HG03025 (cell line): Measurements from ENCODE around the gene TYRP1.

Experiments used
- ATAC-seq: cut with Tn5 transposase; IDR thresholded peaks from one replicate; pipeline ENCODE4 v1.9.1; 2021; ENCODE audit warnings: mild to moderate bottlenecking, moderate library complexity; ENCODE audit not compliant: unreplicated experiment, low FRiP score

The TYRP1 gene

DNA sequence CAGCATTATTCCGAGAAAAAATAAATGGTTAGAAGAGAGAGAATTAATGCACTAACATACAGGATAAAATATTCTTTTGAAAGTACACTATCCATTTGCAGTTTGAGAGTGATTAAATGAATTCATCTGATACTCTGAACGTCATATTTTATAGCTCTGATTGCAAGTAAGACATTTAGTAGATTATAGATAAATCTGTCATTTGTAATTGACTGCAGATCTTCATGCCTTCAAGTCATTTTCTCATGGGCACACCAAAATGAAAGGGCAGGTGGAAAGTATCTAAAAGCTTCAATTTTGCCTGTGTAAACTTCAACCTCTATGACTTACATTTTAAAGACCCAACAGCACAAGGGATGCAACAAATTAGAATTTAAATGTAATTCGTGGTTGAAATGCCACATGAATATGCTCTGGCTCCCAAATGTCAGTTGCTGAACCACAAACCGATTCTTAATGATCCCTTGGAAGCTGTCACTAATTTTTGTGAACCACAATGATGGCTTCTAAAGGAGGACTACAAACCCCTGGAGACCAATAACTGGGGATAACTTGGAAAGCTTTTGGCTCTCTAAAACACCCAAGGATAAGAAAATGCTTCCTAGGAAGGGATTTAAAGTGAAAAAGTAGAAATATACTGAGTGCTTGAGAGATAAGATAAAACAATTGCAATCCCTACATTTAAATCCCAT is 3.9 kb downstream of the TYRP1 start:
- no peak for ATAC-seq

DNA sequence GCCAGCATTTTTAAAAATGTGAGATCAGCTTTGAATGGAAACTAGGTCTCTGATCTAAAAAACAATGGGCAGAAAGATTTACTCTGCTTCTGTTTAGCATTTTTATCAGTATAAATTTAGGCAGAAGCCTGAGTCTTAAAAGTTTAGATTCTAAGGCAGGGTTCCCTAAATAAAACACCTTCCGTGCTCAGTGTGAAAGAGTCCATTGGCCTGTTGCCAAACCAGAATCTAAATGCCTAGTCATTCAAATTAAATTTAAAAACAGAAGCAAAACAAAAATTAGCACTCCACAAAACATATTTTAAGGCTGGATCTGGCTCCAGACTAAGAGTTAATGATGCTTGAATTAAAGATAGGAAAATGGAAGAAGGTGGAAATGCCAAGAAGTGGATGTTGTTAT is 4.5 kb downstream of the TYRP1 start:
- ATAC-seq = no peak

DNA sequence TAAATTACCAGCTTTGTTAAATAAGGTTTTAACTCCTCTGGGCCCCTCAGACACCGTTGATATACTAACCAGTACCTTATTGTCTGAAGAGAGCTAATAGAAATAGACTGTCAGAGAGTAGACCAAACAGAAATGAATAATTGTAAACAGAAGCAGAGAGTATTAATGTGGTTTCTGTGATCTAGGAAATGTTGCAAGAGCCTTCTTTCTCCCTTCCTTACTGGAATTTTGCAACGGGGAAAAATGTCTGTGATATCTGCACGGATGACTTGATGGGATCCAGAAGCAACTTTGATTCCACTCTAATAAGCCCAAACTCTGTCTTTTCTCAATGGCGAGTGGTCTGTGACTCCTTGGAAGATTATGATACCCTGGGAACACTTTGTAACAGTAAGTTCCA is 5.1 kb downstream of the TYRP1 start:
- no peak for ATAC-seq

DNA sequence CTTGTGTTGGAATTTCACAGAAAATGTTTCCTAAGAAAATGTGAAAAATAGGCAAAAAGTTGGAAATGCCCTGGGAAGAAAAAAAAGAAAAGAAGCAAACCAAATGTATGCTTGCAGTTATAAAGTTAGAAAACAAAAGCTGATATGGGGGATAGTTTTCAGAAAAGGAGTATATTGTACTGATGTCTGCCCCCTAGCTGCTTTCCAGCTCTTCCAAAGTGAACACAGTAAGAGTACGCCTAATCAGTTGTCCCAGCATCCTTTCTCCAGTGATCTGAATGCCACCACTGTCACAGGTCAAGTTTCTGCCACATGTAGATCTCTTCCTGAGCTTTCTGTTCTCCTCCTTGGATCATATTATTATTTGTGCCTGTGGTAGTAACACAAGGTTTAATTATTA is 5.8 kb downstream of the TYRP1 start:
- no peak for ATAC-seq

DNA sequence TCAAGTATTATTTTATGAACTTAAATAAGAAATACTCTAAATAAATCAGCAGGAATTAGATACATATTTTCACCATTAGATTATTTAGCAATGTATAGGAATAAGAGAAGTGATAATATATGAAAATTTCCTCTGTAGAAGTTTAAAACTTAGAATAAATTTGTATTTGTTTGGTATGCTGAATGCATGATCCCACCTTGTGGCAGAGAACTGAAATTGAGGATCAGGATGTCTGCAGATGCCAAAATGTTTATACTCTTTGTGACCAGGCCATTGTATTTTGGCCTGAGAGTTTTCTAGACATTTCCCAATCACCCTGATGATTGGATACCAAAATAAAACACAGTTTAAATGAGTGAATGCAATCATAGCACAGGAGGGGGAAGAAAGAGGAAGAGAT is 6.3 kb downstream of the TYRP1 start:
- no peak for ATAC-seq

DNA sequence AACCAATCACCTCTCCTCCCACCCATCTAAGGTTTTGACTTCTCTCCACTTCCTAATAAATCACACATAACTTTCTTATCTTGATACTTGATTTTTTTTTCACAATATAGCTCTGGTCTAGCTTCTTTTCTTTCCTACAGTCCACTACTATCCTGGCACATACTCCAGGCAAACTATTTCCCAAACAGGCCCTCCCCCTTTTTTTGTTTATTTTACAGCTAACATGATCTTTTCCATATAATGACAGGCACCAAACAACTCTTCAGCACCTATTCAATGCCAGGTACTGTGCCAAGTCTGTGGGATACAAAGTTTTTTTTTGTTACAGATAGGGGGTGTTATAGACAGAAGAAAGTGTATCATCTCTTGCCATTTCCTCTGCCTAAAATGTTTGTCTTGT is 7.9 kb downstream of the TYRP1 start:
- ATAC-seq = no peak

DNA sequence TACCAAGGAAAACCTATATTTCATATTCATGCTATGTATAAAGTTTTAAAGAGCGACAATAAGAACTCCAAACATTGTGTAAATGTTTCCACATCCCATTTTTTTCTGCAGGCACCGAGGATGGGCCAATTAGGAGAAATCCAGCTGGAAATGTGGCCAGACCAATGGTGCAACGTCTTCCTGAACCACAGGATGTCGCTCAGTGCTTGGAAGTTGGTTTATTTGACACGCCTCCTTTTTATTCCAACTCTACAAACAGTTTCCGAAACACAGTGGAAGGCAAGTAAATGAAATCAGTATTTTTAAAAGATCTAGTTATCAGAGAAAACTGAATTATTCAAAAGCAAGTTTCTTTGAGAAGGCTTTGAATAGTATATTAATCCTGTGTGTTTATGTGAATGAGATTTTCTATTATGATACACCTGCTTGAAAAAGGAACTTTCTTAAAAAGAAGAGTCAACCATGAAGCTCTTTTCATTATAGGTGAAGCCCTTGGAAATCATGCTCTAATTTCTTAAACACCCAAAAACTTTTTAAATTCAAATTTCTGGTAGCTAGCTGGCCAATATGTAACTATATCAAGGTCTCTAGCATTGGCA is 9.1 kb downstream of the TYRP1 start:
- no peak for ATAC-seq

DNA sequence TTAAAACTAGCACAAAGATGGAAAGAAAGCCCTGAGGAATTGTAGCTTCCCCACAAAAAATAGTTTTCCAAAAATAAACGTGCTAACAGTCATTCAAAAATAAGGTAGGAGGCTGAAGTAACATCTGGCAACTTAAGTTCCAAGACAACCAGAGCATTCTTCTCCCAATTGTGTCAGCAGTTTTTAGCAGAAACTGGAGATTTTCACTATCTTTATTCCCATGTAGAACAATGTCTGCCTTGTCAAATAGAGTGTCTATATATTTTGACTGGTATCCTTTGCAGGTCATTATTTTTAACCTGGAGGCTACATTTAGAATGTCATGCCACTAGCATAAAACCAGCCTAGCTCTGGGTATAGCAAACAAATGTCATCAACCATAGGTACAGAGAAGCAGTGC is 10.8 kb downstream of the TYRP1 start:
- ATAC-seq = no peak

DNA sequence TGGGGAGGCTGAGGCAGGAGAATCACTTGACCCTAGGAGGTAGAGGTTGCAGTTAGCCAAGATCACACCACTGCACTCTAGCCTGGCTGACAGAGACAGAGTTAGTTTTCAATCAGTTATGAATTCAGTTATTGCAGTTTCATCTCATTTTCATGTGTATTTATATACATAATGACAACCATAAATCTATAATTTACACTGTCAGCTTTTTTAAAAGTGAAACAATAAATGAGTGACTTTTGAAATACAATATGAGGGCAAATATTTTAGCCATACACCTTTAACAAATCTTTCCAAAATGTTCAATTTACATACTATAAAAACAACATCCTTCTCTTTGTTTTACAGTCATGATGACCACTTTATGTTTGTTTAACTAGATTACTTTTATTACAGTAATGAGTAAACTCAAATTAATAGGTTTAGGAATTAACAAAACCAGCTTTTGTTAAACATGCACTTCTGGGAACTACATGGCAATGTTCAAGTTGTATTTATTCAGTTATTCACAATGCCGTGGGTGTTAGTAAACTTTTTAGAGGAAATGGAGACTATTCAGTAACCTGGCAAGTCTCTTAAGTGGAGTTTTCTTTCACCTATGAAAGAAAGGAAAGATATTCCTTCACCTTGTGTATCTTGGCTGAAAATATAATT is 12.7 kb downstream of the TYRP1 start:
- ATAC-seq = no peak

DNA sequence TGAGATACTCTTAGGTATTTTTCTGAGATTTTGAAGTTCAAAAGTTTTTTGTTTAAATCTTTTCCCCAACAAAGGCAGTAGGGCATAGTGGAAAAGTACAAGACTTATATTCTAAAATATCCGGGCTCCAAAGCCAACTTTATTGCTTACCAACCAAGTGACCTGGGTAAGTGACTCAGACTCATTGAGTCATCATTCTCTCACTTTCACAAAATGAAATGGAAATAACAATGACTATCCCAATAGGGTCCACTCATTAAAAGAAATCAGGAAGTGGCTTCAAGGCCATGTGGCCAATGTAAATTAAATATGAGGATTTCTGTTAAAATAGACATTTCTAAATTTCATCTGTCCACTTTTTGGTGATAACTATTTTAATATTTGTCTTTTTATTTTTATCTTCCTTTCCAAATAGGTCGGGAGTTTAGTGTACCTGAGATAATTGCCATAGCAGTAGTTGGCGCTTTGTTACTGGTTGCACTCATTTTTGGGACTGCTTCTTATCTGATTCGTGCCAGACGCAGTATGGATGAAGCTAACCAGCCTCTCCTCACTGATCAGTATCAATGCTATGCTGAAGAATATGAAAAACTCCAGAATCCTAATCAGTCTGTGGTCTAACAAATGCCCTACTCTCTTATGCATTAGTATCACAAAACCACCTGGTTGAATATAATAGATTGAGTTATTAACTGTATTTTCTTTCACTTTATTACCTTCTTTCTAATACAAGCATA is 15.5 kb downstream of the TYRP1 start:
- no peak for ATAC-seq

DNA sequence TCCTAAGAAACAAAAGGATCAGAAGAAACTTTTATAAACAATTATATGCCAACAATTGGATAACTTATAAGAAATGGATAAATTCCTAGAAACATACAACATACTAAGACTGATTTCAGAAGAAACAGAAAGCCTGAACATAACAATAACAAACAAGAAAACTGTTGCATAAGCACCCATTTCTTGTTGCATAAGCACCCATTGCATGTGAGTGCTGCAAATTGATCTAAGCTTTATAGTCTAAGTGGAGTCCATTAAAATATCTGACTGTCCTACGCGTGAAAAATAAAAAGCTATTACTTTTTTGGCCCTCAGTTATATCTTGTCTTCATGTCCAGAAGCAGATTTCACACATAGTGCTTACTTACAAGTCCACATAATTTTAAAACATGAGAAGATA is 19.3 kb downstream of the TYRP1 start:
- ATAC-seq = no peak

DNA sequence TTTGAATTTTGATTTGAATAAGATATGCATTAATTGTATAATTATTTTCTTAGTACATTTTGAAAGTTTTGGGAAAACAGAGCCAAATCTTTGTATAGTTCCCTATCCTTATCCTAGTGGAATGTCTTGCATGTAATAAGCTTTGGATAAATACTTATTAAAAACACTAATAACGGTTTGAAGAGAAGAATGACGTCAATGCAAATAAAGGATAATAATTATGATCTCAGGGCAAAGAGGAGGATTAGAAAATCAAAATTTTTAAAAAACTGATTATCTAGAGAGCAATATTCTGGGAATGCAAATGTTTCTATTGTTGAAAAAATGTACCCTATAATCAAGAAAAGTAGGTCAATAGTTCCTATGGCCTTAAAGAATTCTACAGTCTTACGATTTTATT is 22.1 kb downstream of the TYRP1 start:
- ATAC-seq = no peak

DNA sequence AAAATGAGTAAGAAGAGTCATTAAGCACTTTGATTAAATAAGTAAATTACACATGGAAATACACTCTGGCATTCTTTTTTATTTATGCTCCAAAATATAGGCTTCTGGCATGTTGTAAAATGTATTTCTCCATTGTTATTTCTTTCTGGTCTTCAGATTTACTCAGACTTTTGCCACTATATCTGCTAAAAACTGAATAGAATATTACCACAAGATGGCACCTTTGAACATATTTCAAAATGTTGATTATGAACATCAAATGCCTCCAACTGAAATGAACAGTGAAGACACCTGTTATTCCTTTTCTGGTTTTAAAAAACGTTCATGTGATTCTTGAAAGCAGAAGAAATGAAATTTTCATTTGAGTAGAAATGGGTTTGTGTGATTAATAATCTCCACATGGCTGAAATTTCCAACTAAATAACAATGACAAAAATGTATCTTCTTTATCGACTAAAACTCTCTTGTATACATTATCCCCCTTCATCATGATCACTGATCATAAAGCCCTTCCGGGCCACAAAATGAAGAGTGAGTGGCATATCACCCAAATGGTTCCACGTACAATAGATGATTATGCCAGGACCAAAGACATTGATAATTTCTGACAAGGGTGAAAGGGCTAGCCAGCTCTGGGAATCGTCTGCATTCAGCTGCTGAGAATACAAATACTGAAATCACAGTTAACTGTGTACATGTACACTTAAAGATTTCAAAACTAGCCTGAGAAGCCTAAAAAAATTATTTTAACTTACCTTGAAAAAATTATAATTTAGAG is 23.8 kb downstream of the TYRP1 start:
- ATAC-seq = no peak

DNA sequence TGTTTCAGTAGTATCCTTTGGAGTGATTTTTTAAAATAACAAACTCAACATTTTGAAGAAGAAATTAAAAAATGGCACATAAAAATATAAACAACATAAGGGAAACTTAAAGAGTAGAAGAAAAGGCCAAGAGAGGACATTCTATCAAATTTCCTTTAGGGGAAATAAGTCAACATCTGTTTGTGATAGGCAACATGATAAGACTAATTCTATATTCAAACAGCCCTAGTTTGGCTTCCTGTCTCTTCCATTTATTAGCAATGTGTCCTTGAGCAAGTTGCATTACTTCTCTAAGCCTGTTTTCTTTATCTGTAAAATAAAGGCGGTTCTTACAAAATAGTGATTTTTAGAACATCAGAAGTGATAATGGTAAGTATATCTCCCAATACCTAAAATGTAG is 24.7 kb downstream of the TYRP1 start:
- no peak for ATAC-seq

DNA sequence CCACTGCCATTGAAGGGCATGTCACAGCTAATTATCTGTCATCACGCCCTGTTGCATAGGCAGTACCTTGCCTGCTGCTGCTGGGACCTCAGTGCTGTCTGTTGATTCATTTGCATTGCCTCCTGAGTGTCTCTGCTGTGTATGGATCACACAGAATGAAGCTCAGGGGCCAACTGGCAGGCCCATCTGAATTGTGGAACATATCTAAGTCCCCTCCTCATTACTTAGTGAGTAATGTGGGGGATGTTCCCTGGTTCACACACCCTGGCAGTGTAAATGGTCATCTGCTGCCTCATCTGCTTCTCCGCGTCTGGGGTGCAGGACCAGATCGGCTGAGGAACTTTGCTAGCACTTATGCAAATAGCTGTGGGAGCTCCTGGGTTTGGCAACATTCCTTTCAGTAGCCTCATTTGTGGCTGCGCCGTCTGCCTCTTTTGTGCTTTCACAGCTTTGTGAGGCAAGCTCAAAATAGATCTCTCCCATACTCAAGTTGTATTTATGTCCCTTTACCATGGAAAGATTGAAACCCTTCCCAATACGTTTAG is 25.4 kb downstream of the TYRP1 start:
- no peak for ATAC-seq

DNA sequence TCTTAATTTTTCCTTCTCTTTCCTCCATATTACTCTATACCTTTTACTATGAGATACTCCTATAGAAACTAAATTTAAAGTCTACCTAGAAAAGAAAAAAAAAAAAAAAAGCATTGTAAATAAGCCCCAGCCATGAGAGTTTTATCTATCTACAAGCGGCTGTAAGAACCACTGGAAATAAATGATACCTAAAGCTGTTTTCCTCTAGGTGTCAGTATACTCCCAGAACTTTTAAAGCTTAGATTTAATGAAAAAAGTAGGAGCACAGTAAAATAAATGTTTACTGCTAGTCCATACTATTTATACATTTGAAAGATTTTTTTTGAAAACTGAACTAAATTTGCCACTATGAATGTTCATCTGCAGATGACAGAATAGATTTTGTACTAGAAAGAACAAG is 26.2 kb downstream of the TYRP1 start:
- ATAC-seq = no peak

DNA sequence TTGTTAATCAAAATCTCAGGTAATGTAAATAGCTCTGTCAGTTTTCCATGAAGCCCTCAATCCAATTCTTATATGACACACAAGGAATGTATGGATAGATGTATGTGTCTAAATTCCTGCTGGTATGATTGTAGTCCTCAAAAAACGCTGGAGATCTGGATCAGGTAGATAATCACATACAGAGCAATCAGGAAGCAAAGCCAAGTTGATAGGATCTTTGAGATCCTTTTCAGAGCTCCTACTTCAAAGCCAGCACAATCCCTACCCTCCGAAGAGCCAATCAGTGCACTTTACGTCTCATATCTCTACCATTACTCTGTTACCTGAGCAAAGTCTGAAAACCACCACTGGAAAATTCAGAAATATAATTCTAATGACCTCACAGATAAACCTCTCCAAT is 27.4 kb downstream of the TYRP1 start:
- ATAC-seq = no peak

DNA sequence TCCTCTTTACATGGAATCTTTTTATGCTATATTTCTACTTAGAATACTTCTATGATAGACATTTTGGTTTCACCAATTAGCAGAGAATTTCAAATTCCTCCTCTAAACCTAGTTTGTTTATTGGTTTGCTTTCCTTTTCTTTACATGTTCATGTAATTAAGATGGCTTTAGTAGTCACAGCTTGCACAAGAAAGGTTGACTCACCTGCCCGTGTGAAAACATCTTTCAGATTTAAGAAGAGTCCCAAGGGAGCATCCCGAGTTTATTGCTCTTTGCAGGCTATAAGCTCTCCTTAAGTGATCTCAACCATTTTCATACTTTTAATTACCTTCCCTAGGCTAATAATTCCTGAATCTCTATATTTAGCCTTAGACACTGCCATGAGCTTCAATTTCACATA is 28.9 kb downstream of the TYRP1 start:
- no peak for ATAC-seq

DNA sequence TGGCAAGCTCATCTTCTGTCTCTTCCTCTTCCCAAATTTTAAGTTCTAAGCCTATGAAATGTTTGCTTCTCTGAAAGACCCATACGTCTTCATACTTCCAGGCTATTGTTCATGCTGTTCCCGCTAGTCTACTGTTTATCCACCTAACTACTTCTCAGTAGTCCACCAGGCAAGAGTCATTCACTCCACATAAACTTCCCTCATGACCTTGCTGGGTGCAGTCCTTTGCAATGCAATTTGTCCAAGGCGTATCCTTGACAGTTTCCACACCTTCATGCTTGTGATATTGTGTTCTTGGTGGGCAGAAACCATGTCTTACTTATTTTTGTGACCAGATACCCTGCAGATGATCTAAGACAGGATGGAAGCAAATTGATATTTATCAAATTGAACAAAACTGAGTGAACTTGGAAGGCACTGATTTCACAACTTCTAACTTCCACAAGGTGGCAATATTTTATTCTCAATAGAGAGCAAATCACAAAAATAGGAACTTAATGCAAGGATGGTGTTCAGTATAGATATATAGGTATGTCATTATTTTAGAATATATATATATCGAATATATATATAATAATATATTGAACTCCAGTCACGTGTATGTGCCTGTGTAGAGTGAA is 30.3 kb downstream of the TYRP1 start:
- ATAC-seq = no peak

DNA sequence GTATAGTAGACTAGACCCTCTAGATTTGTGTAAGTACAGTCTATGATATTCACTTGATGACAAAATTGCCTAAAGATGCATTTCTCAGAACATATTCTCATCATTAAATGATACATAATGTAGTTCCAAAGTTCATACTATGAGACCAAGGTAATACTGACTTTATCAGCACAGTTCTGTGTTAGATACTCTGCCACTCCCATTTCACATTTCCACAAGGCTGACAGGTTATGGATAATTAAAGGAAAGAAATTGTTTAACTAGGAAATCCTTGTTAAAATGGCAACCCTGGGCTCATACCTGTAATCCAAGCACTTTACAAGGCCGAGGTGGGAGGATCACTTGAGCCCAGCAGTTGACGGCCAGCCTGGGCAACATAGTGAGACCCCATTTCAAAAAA is 33.6 kb downstream of the TYRP1 start:
- no peak for ATAC-seq
